Caco-2 (cell line): ENCODE results near the gene MAP1LC3B2. TPM values are rescaled to one million over a fixed set of nuclear protein-coding genes. Genes with fewer than 3 reads are reported as not detected.

Experiments used
- BruUV-seq: library from RNA; stranded (reverse); fragments of 400-500 nt; replicated peaks from 2 replicates; lab custom pipeline; 2021; lab: Mats Ljungman, UMichigan
- CTCF ChIA-PET: fragments of 300-600 bp; sonication (Branson Sonifier 250); formaldehyde crosslinking; loops from one replicate; lab custom pipeline; 2022; ENCODE audit warnings: antibody characterized with exemption; lab: Charles Lee
- POLR2A ChIA-PET: fragments of 300-600 bp; sonication (Branson Sonifier 250); formaldehyde crosslinking; loops from one replicate; lab custom pipeline; 2022; ENCODE audit warnings: antibody characterized with exemption; lab: Charles Lee
- DNase-seq, 2 experiments: peaks; one replicate each; pipeline versions ENCODE4 v3.0.0 to v3.0.0-alpha.2; 2020 to 2022
- H3K27me3 ChIP-seq: replicated peaks from 2 replicates; pipeline ENCODE4 v1.6.0; 2011; ENCODE audit warnings: low read length; ENCODE audit not compliant: control insufficient read depth, insufficient read depth
- H3K36me3 ChIP-seq: 2 replicates; pipeline ENCODE4 v1.5.1; 2011; ENCODE audit warnings: low read length; ENCODE audit not compliant: control insufficient read depth, insufficient read depth
- H3K4me1 ChIP-seq: fragments of 250-450 bp; sonication (Bioruptor Pico); 2 replicates; pipeline ENCODE4 v1.5.1; 2020; ENCODE audit warnings: mild to moderate bottlenecking
- H3K4me3 ChIP-seq: 2 replicates; pipeline ENCODE4 v1.5.1; 2011; ENCODE audit warnings: low read depth, mild to moderate bottlenecking, control low read depth, low read length
- H3K9me3 ChIP-seq: fragments of 250-450 bp; sonication (Bioruptor Pico); 2 replicates; pipeline ENCODE4 v1.5.1; 2020; ENCODE audit warnings: mild to moderate bottlenecking, moderate library complexity
- H3K27ac Mint-ChIP-seq: one replicate; pipeline ENCODE4 v1.8.0; 2022; ENCODE audit warnings: mixed read lengths; ENCODE audit not compliant: unreplicated experiment
- H3K27me3 Mint-ChIP-seq: one replicate; pipeline ENCODE4 v1.8.0; 2022; ENCODE audit warnings: mixed read lengths; ENCODE audit not compliant: insufficient read depth, unreplicated experiment
- H3K36me3 Mint-ChIP-seq: one replicate; pipeline ENCODE4 v1.8.0; 2022; ENCODE audit warnings: mild to moderate bottlenecking, mixed read lengths; ENCODE audit not compliant: insufficient read depth, unreplicated experiment
- H3K4me1 Mint-ChIP-seq: one replicate; pipeline ENCODE4 v1.8.0; 2022; ENCODE audit warnings: low read depth, mixed read lengths; ENCODE audit not compliant: unreplicated experiment
- H3K4me3 Mint-ChIP-seq: one replicate; pipeline ENCODE4 v1.8.0; 2022; ENCODE audit warnings: mild to moderate bottlenecking, moderate library complexity, mixed read lengths; ENCODE audit not compliant: unreplicated experiment
- H3K9me3 Mint-ChIP-seq: one replicate; pipeline ENCODE4 v1.8.0; 2022; ENCODE audit warnings: mixed read lengths; ENCODE audit not compliant: unreplicated experiment
- CTCF ChIP-seq, 2 experiments: fragments of 200-600 bp in 1 of 2; IDR thresholded peaks; 1 replicate in 1 of 2; 2 replicates in 1 of 2; pipeline versions ENCODE4 v1.5.1 to v1.8.0; 2011 to 2022; ENCODE audit warnings: antibody characterized with exemption in 1 of 2, control low read depth in 1 of 2, inconsistent platforms in 1 of 2, low read depth in 1 of 2, low read length in 1 of 2, mild to moderate bottlenecking in 1 of 2, moderate library complexity in 1 of 2; ENCODE audit not compliant: insufficient read depth in 1 of 2, severe bottlenecking in 1 of 2, unreplicated experiment in 1 of 2
- intact Hi-C: fragments of 100-400 bp; cut with micrococcal nuclease; formaldehyde crosslinking; loops from one replicate; pipeline ENCODE4 v1.10.0; 2022; ENCODE audit not compliant: unreplicated experiment
- total RNA-seq: library from RNA; stranded (reverse); gene quantifications from 2 replicates; pipeline ENCODE4 v1.2.3, GENCODE V29; 2022

MAP1LC3B2 gene
- total RNA-seq, 1 experiment from 2014 or later: not detected

GRCh38 chr12:116598311-116599284 lies 39.4 kb downstream of the MAP1LC3B2 start:
- H3K4me1 Mint-ChIP-seq: peaks cover 43% of the 10 kb centered on the region
- intact Hi-C loops: loop anchor here (1.0 to 10.0 kb wide), 3 partner anchors 95 to 321 kb away; partner anchors contain the start of gene MED13L
- Histone ChIP-seq H3K4me1 (peaks cover 22% of the 10 kb centered on the region), H3K36me3 (no peaks in the 10 kb centered on the region), H3K27me3 (no peaks in the 10 kb centered on the region), H3K9me3 (no peaks in the 10 kb centered on the region), H3K4me3 (no peak overlapping the region)
- H3K27ac Mint-ChIP-seq: peak overlapping the region; percentile 22
- TF ChIP-seq CTCF (IDR thresholded peaks at IDR 0.05; ENCODE audit: insufficient read depth in 1 of 2, low read depth in 1 of 2, low read length in 1 of 2, severe bottlenecking in 1 of 2, unreplicated experiment in 1 of 2): no peak
- H3K36me3 Mint-ChIP-seq: peaks cover 6% of the 10 kb centered on the region
- TSS peak; percentile 74 for BruUV-seq
- peak; percentile 82 to 91 for DNase-seq
- POLR2A ChIA-PET: no interaction called here
- CTCF ChIA-PET: no interaction called here
- H3K4me3 Mint-ChIP-seq: peak overlapping the region; percentile 8
- no peaks in the 10 kb centered on the region for H3K9me3 Mint-ChIP-seq
- H3K27me3 Mint-ChIP-seq: no peaks in the 10 kb centered on the region

- Histone ChIP-seq H3K9me3 (no peaks in the 10 kb centered on the region), H3K4me3 (no peak overlapping the region), H3K4me1 (peaks cover 22% of the 10 kb centered on the region), H3K36me3 (no peaks in the 10 kb centered on the region), H3K27me3 (no peaks in the 10 kb centered on the region)
- TF ChIP-seq CTCF (IDR thresholded peaks at IDR 0.05; ENCODE audit: insufficient read depth in 1 of 2, low read depth in 1 of 2, low read length in 1 of 2, severe bottlenecking in 1 of 2, unreplicated experiment in 1 of 2): peak in 1 of 2 experiments; percentile 13
- Mint-ChIP-seq H3K27ac (peak overlapping the region; percentile 22), H3K27me3 (no peaks in the 10 kb centered on the region), H3K36me3 (peaks cover 6% of the 10 kb centered on the region), H3K9me3 (no peaks in the 10 kb centered on the region), H3K4me3 (peak overlapping the region; percentile 8), H3K4me1 (peaks cover 37% of the 10 kb centered on the region)
- ChIA-PET CTCF (interaction anchor here (1.2 kb wide), 1 partner anchor 10 kb away, joined by 4 read pairs; no protein-coding TSS in a partner anchor), POLR2A (no interaction called here)
- DNase-seq: peak in 1 of 2 experiments; percentile 34
- BruUV-seq: no TSS peak
- intact Hi-C loops: loop anchor here (5.0 to 10.0 kb wide), 2 partner anchors 175 to 322 kb away; partner anchors contain the start of gene MED13L
These were observed 40.3 kb downstream of the MAP1LC3B2 start for GRCh38 chr12:116599285-116600136.
